Thyroid gland (tissue), 4 donors: ENCODE measurements around the gene KCNB1.

ENCODE experiments used
- CTCF ChIP-seq, 6 experiments: fragments of 200-600 bp in 3 of 6; fragments of 450-650 bp in 3 of 6; sonication (generic) in 3 of 6; IDR thresholded peaks; one replicate each; pipeline ENCODE4 v1.5.1; 2016 to 2019; ENCODE audit warnings: antibody characterized with exemption in 6 of 6, mild to moderate bottlenecking in 2 of 6, inconsistent platforms in 1 of 6, moderate library complexity in 1 of 6
- POLR2A ChIP-seq, 2 donors: fragments of 450-650 bp; IDR thresholded peaks; one replicate each; pipeline ENCODE4 v1.6.1; 2017; ENCODE audit warnings: antibody characterized with exemption in 2 of 2, mild to moderate bottlenecking in 2 of 2, moderate library complexity in 1 of 2

- TF ChIP-seq CTCF (IDR thresholded peaks at IDR 0.05) (no peak), POLR2A (IDR thresholded peaks at IDR 0.05) (no peak)
Observed at GRCh38 chr20:49489688-49490087, 7.2 kb upstream of the KCNB1 start.
